Sigmoid colon (tissue), 3 donors: ENCODE results near the gene AUTS2.

Source experiments
- POLR2A ChIP-seq, 2 donors: fragments of 450-650 bp; IDR thresholded peaks; one replicate each; pipeline ENCODE4 v1.6.1; 2016; ENCODE audit warnings: antibody characterized with exemption in 2 of 2, mild to moderate bottlenecking in 2 of 2, moderate library complexity in 2 of 2
- TF ChIP-seq, protein P1 (sequence below), 4 experiments: fragments of 450-650 bp in 3 of 4; fragments of 200-600 bp in 1 of 4; IDR thresholded peaks; one replicate each; pipeline ENCODE4 v1.5.1; 2016 to 2019; ENCODE audit warnings: antibody characterized with exemption in 4 of 4, mild to moderate bottlenecking in 3 of 4, moderate library complexity in 2 of 4

DNA sequence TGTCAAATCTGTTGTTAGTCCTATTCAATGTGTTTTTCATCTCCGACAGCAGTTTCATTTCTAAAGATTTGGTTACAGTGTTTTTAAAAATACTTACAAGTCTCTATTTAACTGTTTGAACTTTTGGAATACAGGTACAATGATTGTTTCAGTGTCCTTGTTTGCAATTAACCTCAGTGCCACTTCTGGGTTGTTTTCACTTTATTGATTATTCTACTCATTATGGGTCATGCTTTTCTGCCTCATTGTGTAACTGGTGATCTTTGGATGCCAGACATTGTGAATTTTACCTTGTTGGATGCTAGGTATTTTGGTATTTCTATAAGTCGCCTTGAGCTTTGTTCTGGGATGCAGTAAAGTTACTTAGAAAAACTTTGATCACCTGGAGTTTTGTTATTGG, 331.3 kb downstream of the AUTS2 start:
- no peak for TF ChIP-seq POLR2A (IDR thresholded peaks at IDR 0.05)
- TF ChIP-seq, protein P1, sequence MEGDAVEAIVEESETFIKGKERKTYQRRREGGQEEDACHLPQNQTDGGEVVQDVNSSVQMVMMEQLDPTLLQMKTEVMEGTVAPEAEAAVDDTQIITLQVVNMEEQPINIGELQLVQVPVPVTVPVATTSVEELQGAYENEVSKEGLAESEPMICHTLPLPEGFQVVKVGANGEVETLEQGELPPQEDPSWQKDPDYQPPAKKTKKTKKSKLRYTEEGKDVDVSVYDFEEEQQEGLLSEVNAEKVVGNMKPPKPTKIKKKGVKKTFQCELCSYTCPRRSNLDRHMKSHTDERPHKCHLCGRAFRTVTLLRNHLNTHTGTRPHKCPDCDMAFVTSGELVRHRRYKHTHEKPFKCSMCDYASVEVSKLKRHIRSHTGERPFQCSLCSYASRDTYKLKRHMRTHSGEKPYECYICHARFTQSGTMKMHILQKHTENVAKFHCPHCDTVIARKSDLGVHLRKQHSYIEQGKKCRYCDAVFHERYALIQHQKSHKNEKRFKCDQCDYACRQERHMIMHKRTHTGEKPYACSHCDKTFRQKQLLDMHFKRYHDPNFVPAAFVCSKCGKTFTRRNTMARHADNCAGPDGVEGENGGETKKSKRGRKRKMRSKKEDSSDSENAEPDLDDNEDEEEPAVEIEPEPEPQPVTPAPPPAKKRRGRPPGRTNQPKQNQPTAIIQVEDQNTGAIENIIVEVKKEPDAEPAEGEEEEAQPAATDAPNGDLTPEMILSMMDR (IDR thresholded peaks at IDR 0.05) = no peak
